Measurements from ENCODE around the gene ANKRD22.

DNA sequence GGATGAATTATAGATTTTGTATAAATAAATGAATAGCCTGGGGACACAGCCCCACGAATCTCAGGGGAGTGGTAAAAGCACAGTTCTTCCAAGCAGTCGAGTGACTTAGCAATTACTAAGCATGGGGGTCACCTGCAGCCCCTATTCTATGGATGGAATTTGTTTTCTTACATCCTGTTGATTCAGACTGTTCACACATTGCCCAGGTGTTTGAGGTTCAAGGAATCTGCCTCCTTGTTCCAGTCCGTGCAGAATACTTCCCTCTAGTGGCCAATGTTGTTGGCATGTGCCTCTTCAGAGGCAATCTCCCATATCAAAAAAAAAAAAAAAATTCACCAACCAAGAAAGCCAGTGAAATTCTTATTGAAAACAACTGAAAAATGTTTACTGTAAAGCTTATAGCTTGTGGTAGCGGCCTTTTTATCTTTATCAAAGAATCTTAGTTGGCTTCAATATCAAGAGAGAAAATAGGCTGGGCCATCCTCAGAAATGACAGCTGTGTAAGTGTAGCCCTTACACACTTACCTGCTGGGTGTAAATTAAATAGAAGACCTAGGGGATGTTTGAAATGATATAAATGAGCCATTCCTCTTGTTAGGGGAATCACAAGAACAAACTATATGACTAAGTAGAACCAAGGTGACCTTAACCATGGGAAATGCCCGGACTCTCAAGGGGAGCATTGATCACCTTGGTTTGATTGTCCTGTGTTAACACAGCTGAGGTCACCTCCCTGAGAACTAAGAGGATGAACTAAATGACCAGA is 41.3 kb downstream of the ANKRD22 start:
- TF ChIP-seq, protein P1, sequence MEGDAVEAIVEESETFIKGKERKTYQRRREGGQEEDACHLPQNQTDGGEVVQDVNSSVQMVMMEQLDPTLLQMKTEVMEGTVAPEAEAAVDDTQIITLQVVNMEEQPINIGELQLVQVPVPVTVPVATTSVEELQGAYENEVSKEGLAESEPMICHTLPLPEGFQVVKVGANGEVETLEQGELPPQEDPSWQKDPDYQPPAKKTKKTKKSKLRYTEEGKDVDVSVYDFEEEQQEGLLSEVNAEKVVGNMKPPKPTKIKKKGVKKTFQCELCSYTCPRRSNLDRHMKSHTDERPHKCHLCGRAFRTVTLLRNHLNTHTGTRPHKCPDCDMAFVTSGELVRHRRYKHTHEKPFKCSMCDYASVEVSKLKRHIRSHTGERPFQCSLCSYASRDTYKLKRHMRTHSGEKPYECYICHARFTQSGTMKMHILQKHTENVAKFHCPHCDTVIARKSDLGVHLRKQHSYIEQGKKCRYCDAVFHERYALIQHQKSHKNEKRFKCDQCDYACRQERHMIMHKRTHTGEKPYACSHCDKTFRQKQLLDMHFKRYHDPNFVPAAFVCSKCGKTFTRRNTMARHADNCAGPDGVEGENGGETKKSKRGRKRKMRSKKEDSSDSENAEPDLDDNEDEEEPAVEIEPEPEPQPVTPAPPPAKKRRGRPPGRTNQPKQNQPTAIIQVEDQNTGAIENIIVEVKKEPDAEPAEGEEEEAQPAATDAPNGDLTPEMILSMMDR (conservative IDR thresholded peaks at IDR 0.05) = peak; percentile 70
- TF ChIP-seq EZH2 (IDR thresholded peaks at IDR 0.05; ENCODE audit: low read depth) = no peak

Data from PC-9 (cell line).